GM19351 (cell line): ENCODE data around the gene MYLIP.
"Not testable (repeated sequence)": the region's sequence is repeated elsewhere in the genome, so short reads cannot be mapped to it uniquely, and the experiment has no call there.

Experiments
- ATAC-seq: cut with Tn5 transposase; IDR thresholded peaks from one replicate; pipeline ENCODE4 v1.9.1; 2021; ENCODE audit warnings: mild to moderate bottlenecking, moderate library complexity; ENCODE audit not compliant: unreplicated experiment

MYLIP gene

DNA sequence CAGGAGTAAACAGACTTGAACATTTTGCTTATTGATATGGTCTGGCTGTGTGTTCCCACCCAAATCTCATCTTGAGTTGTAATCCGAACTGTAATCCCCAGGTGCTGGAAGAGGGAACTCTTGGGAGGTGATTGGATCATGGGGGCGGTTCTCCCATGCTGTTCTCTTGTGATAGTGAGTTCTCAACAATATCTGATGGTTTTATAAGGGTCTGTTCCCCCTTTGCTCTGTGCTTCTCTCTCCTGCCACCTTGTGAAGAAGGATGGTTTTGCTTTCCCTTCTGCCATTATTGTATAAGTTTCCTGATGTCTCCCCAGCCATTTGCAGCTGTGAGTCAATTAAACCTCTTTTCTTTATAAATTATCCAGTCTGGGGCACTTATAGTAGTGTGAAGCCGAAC is 40.0 kb downstream of the MYLIP start:
- peak; percentile 75 for ATAC-seq

GRCh38 chr6:16171400-16171799 is 42.5 kb downstream of the MYLIP start:
- ATAC-seq, result no peak

- no peak for ATAC-seq
Observed at GRCh38 chr6:16173167-16173940, 44.5 kb downstream of the MYLIP start.

- no peak for ATAC-seq
Observed at GRCh38 chr6:16174416-16175078, 45.7 kb downstream of the MYLIP start.

DNA sequence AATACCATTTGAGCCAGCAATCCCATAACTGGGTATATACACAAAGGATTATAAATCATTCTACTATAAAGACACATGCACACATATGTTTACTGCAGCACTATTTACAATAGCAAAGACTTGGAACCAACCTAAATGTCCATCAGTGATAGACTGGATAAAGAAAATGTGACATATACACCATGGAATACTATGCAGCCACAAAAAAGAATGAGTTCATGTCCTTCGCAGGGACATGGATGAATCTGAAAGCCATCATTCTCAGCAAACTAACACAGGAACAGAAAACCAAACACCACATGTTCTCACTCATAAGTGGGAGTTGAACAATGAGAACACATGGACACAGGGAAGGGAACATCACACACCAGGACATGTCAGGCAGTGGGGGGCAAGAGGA is 47.7 kb downstream of the MYLIP start:
- ATAC-seq, result not testable (repeated sequence)

DNA sequence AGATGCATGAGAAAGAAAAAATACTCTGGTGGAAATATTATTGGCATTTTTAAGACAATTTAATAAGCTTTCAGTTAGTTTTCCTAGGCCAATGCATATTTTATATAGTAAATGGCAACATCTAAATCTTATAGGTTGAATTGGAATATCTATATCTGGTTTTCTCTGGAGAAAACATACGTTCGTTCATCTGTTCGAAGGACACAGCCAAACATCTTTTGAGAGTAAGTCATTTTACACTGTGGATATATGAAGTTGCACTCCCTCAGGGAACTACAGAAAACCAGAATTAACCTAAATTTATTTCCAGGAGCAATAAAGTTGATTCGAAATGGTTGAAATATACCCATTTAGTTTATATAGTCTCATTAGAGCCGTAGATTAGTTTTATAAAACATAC is 49.0 kb downstream of the MYLIP start:
- ATAC-seq, result no peak

- no peak for ATAC-seq
Observed at GRCh38 chr6:16178351-16178750, 49.5 kb downstream of the MYLIP start.

DNA sequence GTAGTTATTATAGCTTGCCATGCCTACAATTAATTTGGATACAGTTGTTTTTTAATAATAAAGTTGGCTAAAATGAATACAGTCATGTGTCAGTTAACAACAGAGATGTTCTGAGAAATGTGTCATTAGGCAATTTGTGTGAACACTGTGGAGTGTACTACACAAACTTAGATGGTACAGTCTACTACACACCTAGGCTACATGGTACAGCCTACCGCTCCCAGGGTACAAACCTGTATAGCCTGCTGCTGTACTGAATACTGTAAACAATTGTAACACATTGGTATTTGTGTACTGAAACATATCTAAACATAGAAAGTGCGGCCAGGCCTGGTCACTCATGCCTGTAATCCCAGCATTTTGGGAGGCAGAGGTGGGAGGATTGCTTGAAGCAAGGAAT is 50.2 kb downstream of the MYLIP start:
- ATAC-seq, result no peak

DNA sequence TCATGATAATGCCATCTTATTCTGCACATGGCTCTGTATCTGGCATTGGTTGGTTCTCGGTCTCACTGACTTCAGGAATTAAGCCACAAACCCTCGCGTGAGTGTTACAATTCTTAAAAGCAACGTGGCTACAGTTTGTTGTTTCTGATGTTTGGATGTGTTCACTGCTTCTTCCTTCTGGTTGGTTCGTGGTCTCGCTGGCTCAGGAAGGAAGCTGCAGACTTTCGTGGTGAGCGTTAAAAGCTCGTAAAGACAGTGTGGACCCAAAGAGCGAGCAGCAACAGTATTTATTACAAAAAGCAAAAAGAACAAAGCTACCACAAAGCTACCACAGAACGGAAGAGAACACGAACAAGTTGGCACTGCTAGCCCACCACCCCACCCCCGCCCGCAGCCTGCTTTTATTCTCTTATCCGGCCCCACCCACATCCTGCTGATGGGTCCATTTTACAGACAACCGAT is 51.1 kb downstream of the MYLIP start:
- no peak for ATAC-seq

DNA sequence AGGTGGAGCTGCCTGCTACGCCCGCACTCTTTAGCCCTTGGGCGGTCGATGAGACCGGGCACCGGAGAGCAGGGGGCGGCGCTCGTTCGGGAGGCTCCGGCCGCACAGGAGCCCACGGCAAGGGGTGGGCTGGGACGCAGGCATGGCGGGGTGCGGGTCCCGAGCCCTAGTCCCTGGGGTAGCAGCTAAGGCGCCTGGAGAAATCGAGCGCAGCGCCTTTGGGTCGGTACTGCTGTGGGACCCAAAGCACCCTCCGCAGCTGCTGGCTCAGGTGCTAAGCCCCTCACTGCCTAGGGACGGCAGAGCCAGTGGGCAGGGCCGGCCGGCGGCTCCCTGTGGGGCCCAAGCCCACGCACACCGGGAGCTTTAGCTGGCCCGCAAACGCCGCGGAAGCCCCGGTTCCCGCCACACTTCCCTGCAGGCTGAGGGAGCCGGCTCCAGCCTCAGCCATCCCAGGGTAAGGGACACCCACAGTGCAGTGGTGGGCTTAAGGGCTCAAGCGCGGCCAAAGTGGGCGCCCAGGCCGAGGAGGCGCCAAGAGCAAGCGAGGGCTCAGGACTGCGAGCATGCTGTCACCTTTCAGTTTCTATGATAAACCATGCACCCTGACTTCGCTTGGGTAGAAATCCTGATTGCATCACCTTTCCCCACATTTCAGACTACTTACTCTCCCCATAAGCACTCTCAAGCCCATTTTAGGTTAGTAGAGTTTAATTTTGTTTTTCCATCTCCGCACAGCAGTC is 52.0 kb downstream of the MYLIP start:
- no peak for ATAC-seq

- no peak for ATAC-seq
Observed at GRCh38 chr6:16181439-16182297, 52.8 kb downstream of the MYLIP start.

GRCh38 chr6:16183187-16183664 is 54.3 kb downstream of the MYLIP start:
- ATAC-seq, result no peak

- peak; percentile 73 for ATAC-seq
Observed at GRCh38 chr6:16184129-16184528, 55.2 kb downstream of the MYLIP start.

GRCh38 chr6:16184551-16184950 is 55.7 kb downstream of the MYLIP start:
- no peak for ATAC-seq

DNA sequence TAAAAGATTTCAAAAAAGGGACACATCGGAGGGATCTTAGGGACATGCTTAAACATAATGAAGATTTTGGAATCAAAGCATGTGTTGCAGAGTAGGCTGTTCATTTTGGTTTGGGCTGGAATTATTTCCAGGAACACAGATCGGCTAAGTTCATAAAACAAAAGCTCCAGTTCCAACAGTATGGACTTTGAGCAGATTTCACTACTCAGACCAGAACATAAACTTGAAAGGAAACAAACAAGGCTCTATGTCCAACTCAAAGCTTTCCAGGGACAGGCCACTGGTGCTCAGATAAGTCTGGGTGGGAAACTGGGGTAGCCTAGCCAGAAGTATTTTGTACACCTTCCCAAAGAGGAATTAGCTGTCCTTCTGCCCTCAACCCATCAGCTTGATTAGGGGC is 58.3 kb downstream of the MYLIP start:
- ATAC-seq, result no peak

GRCh38 chr6:16190214-16190613 is 61.3 kb downstream of the MYLIP start:
- ATAC-seq, result no peak

DNA sequence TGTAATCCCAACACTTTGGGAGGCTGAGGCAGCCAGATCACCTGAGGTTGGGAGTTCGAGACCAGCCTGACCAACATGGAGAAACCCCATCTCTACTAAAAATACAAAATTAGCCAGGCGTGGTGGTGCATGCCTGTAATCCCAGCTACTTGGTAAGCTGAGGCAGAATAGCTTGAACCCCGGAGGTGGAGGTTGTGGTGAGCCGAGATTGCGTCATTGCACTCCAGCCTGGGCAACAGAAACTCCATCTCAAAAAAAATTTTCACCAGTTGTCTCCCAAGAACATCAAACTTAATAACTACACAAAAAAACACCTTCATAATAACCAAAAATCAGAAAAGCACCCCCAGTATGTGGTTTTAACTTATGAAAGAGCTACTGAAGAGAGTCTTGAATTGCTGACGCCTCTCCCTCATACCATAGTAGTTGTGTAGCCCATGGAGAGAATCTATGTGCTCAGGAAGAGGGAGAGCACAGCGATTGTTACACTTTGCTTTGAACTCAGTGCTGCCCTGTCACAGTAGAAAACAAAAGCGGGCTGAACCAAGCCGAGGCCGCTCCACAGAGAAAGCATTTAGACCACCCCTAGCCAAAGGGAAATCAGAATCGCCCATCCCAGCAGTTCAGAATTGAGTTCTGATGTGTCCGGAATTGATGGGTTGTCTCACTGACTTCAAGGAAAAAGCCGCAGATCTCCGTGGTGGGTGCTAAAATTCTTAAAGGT is 67.5 kb downstream of the MYLIP start:
- ATAC-seq, result no peak

DNA sequence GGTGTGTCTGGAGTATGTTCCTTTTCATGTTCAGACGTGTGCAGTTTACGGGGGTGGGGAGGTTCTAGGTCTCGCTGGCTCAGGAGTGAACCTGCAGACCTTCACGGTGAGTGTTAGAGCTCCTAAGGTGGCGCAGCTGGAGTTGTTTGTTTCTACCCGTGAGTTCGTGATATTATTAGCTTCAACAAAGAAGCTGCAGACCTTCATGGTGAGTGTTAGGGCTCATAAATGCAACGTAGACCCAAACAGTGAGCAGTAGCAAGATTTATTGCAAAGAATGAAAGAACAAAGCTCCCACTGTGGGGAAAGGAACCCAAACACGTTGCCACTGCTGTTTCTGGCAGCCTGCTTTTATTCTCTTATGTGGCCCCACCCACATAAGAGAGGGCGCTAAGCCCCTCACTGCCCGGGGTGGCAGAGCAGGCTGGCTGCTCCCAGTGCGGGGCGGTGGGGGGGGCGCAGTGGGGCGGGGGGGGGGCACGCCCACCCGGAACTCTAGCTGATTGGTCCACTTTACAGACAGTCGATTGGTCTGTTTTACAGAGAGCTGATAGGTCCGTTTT is 68.2 kb downstream of the MYLIP start:
- ATAC-seq, result no peak
